Osteoblast (primary cell): ENCODE measurements around the gene RAPGEF1. TPM values are rescaled to one million over a fixed set of nuclear protein-coding genes. Genes with fewer than 3 reads are reported as not detected.

Experiments used
- DNase-seq: peaks from one replicate; pipeline ENCODE4 v3.0.0; 2011; ENCODE audit warnings: low spot score, mixed read lengths; ENCODE audit not compliant: insufficient read length; ENCODE audit errors: missing footprints
- H2AFZ ChIP-seq: 2 replicates; pipeline ENCODE4 v1.6.0; 2011; ENCODE audit warnings: mild to moderate bottlenecking, low read length
- H3K27ac ChIP-seq: 2 replicates; pipeline ENCODE4 v1.5.1; 2011; ENCODE audit warnings: mild to moderate bottlenecking, low read depth, low read length, moderate library complexity
- H3K27me3 ChIP-seq: 2 replicates; pipeline ENCODE4 v1.6.0; 2012; ENCODE audit warnings: mild to moderate bottlenecking, control low read depth, inconsistent platforms, low read length, moderate library complexity; ENCODE audit not compliant: insufficient read depth
- H3K36me3 ChIP-seq: 2 replicates; pipeline ENCODE4 v1.5.1; 2011; ENCODE audit warnings: mild to moderate bottlenecking, low read length, control low read depth, moderate library complexity; ENCODE audit not compliant: insufficient read depth
- H3K4me1 ChIP-seq: 2 replicates; pipeline ENCODE4 v1.5.1; 2011; ENCODE audit warnings: mild to moderate bottlenecking, low read length, control low read depth, moderate library complexity; ENCODE audit not compliant: insufficient read depth
- H3K4me2 ChIP-seq: 2 replicates; pipeline ENCODE4 v1.6.0; 2011; ENCODE audit warnings: mild to moderate bottlenecking, low read length; ENCODE audit not compliant: insufficient read depth
- H3K4me3 ChIP-seq: fragments of 200-600 bp; sonication (generic); 3 replicates; pipeline ENCODE4 v1.5.1; 2012; ENCODE audit warnings: mild to moderate bottlenecking, low read length, inconsistent platforms; ENCODE audit not compliant: insufficient read depth
- H3K79me2 ChIP-seq: 2 replicates; pipeline ENCODE4 v1.6.0; 2012; ENCODE audit warnings: mild to moderate bottlenecking, low read length, control low read depth, inconsistent platforms; ENCODE audit not compliant: insufficient read depth
- H3K9me3 ChIP-seq: 2 replicates; pipeline ENCODE4 v1.5.1; 2011; ENCODE audit warnings: low read depth, low read length, control low read depth
- H4K20me1 ChIP-seq: 2 replicates; pipeline ENCODE4 v1.6.0; 2012; ENCODE audit warnings: mild to moderate bottlenecking, low read length, control low read depth; ENCODE audit not compliant: insufficient read depth
- CTCF ChIP-seq: IDR thresholded peaks from 2 replicates; pipeline ENCODE4 v1.5.1; 2011; ENCODE audit warnings: mild to moderate bottlenecking, low read depth, low read length, moderate library complexity; ENCODE audit errors: extremely low read depth
- total RNA-seq: library from RNA; depleted of rRNA; stranded (reverse); fragments of >200 nt; gene quantifications from 2 replicates; pipeline ENCODE4 v1.2.3, GENCODE V29; 2012

The RAPGEF1 gene
- total RNA-seq, 1 donor: 34.7 TPM

GRCh38 chr9:131739133-131739958 lies 530 bp downstream of the RAPGEF1 start:
- Histone ChIP-seq H2AFZ (peak overlapping the region; percentile 32), H3K27ac (peak overlapping the region; percentile 60), H3K27me3 (no peaks in the 10 kb centered on the region), H3K4me2 (peak overlapping the region; percentile 99), H3K9me3 (no peaks in the 10 kb centered on the region), H3K36me3 (no peaks in the 10 kb centered on the region), H3K4me3 (peak overlapping the region; percentile 85), H4K20me1 (peaks cover 42% of the 10 kb centered on the region), H3K4me1 (peaks cover 23% of the 10 kb centered on the region), H3K79me2 (peaks cover 48% of the 10 kb centered on the region)
- no peak for TF ChIP-seq CTCF
- DNase-seq: peak; percentile 97

GRCh38 chr9:131738293-131739132 lies 1.4 kb downstream of the RAPGEF1 start:
- Histone ChIP-seq H2AFZ (peak overlapping the region; percentile 32), H3K4me3 (peak overlapping the region; percentile 85), H3K4me1 (peaks cover 32% of the 10 kb centered on the region), H3K4me2 (peak overlapping the region; percentile 99), H3K79me2 (peaks cover 53% of the 10 kb centered on the region), H3K9me3 (no peaks in the 10 kb centered on the region), H3K27me3 (no peaks in the 10 kb centered on the region), H3K27ac (peak overlapping the region; percentile 60), H3K36me3 (no peaks in the 10 kb centered on the region), H4K20me1 (peaks cover 47% of the 10 kb centered on the region)
- no peak for TF ChIP-seq CTCF
- DNase-seq: peak; percentile 85

- no peak for DNase-seq
- H3K4me3 ChIP-seq: no peak overlapping the region
- no peak overlapping the region for H2AFZ ChIP-seq
- TF ChIP-seq CTCF: no peak
- peaks cover 60% of the 10 kb centered on the region for H3K79me2 ChIP-seq
- peaks cover 53% of the 10 kb centered on the region for H4K20me1 ChIP-seq
- no peaks in the 10 kb centered on the region for H3K36me3 ChIP-seq
- no peak overlapping the region for H3K27ac ChIP-seq
- no peak overlapping the region for H3K4me2 ChIP-seq
- no peaks in the 10 kb centered on the region for H3K27me3 ChIP-seq
- H3K9me3 ChIP-seq: no peaks in the 10 kb centered on the region
- H3K4me1 ChIP-seq: peaks cover 42% of the 10 kb centered on the region
These were observed 2.5 kb downstream of the RAPGEF1 start for GRCh38 chr9:131737426-131737825.

GRCh38 chr9:131736431-131736830 lies 3.4 kb downstream of the RAPGEF1 start:
- no peaks in the 10 kb centered on the region for H3K9me3 ChIP-seq
- peaks cover 62% of the 10 kb centered on the region for H4K20me1 ChIP-seq
- TF ChIP-seq CTCF: no peak
- DNase-seq: no peak
- peaks cover 52% of the 10 kb centered on the region for H3K4me1 ChIP-seq
- H3K36me3 ChIP-seq: no peaks in the 10 kb centered on the region
- H2AFZ ChIP-seq: no peak overlapping the region
- no peak overlapping the region for H3K4me3 ChIP-seq
- H3K79me2 ChIP-seq: peaks cover 70% of the 10 kb centered on the region
- no peak overlapping the region for H3K4me2 ChIP-seq
- no peaks in the 10 kb centered on the region for H3K27me3 ChIP-seq
- no peak overlapping the region for H3K27ac ChIP-seq
